ENCODE measurements around the gene CCDC157.

CCDC157 gene

GRCh38 chr22:30408388-30409102, 51.7 kb downstream of the CCDC157 start:
- intact Hi-C loops (cut with micrococcal nuclease): no loop called here
- Mint-ChIP-seq H3K27me3 (peaks cover 6% of the 10 kb centered on the region), H3K36me3 (ENCODE audit: low read depth) (no peaks in the 10 kb centered on the region), H3K9me3 (no peaks in the 10 kb centered on the region), H3K27ac (no peak overlapping the region), H3K4me3 (no peak overlapping the region), H3K4me1 (ENCODE audit: low read depth) (no peaks in the 10 kb centered on the region)

GRCh38 chr22:30411780-30412179, 55.0 kb downstream of the CCDC157 start:
- H3K27ac Mint-ChIP-seq: no peak overlapping the region
- peaks cover 9% of the 10 kb centered on the region for H3K4me1 Mint-ChIP-seq (ENCODE audit: low read depth)
- H3K27me3 Mint-ChIP-seq: peaks cover 3% of the 10 kb centered on the region
- no peak overlapping the region for H3K4me3 Mint-ChIP-seq
- peaks cover 17% of the 10 kb centered on the region for H3K36me3 Mint-ChIP-seq (ENCODE audit: low read depth)
- no peaks in the 10 kb centered on the region for H3K9me3 Mint-ChIP-seq
- intact Hi-C loops (cut with micrococcal nuclease): no loop called here

- Mint-ChIP-seq H3K36me3 (ENCODE audit: low read depth) (peaks cover 21% of the 10 kb centered on the region), H3K4me1 (ENCODE audit: low read depth) (peaks cover 9% of the 10 kb centered on the region), H3K27ac (no peak overlapping the region), H3K27me3 (peaks cover 3% of the 10 kb centered on the region), H3K9me3 (no peaks in the 10 kb centered on the region), H3K4me3 (no peak overlapping the region)
- intact Hi-C loops (cut with micrococcal nuclease): no loop called here
These were observed 56.2 kb downstream of the CCDC157 start for GRCh38 chr22:30413001-30413400.

- H3K27me3 Mint-ChIP-seq: peaks cover 3% of the 10 kb centered on the region
- H3K4me3 Mint-ChIP-seq: no peak overlapping the region
- H3K4me1 Mint-ChIP-seq (ENCODE audit: low read depth): peaks cover 9% of the 10 kb centered on the region
- intact Hi-C loops (cut with micrococcal nuclease): no loop called here
- H3K27ac Mint-ChIP-seq: peak overlapping the region; percentile 32
- peaks cover 30% of the 10 kb centered on the region for H3K36me3 Mint-ChIP-seq (ENCODE audit: low read depth)
- no peaks in the 10 kb centered on the region for H3K9me3 Mint-ChIP-seq
These were observed 57.1 kb downstream of the CCDC157 start for GRCh38 chr22:30413745-30414524.

GRCh38 chr22:30414525-30415047, 57.8 kb downstream of the CCDC157 start:
- H3K27me3 Mint-ChIP-seq: peaks cover 3% of the 10 kb centered on the region
- intact Hi-C loops (cut with micrococcal nuclease): no loop called here
- peaks cover 9% of the 10 kb centered on the region for H3K4me1 Mint-ChIP-seq (ENCODE audit: low read depth)
- H3K27ac Mint-ChIP-seq: peak overlapping the region; percentile 32
- H3K4me3 Mint-ChIP-seq: no peak overlapping the region
- H3K36me3 Mint-ChIP-seq (ENCODE audit: low read depth): peaks cover 36% of the 10 kb centered on the region
- no peaks in the 10 kb centered on the region for H3K9me3 Mint-ChIP-seq

GRCh38 chr22:30416403-30416802, 59.6 kb downstream of the CCDC157 start:
- H3K27me3 Mint-ChIP-seq: peaks cover 3% of the 10 kb centered on the region
- intact Hi-C loops (cut with micrococcal nuclease): no loop called here
- H3K27ac Mint-ChIP-seq: no peak overlapping the region
- H3K4me1 Mint-ChIP-seq (ENCODE audit: low read depth): peaks cover 17% of the 10 kb centered on the region
- H3K36me3 Mint-ChIP-seq (ENCODE audit: low read depth): peaks cover 36% of the 10 kb centered on the region
- H3K9me3 Mint-ChIP-seq: no peaks in the 10 kb centered on the region
- H3K4me3 Mint-ChIP-seq: no peak overlapping the region

- Mint-ChIP-seq H3K27me3 (peaks cover 3% of the 10 kb centered on the region), H3K36me3 (ENCODE audit: low read depth) (peaks cover 36% of the 10 kb centered on the region), H3K4me1 (ENCODE audit: low read depth) (peaks cover 19% of the 10 kb centered on the region), H3K27ac (no peak overlapping the region), H3K4me3 (no peak overlapping the region), H3K9me3 (no peaks in the 10 kb centered on the region)
- intact Hi-C loops (cut with micrococcal nuclease): no loop called here
These were observed 60.0 kb downstream of the CCDC157 start for GRCh38 chr22:30416837-30417236.

GRCh38 chr22:30420347-30421125, 63.7 kb downstream of the CCDC157 start:
- peaks cover 34% of the 10 kb centered on the region for H3K36me3 Mint-ChIP-seq (ENCODE audit: low read depth)
- intact Hi-C loops (cut with micrococcal nuclease): no loop called here

GRCh38 chr22:30421695-30422480, 65.1 kb downstream of the CCDC157 start:
- Mint-ChIP-seq H3K4me3 (peak overlapping the region; percentile 88), H3K9me3 (no peaks in the 10 kb centered on the region), H3K27me3 (no peaks in the 10 kb centered on the region), H3K4me1 (ENCODE audit: low read depth) (peaks cover 49% of the 10 kb centered on the region), H3K27ac (peak overlapping the region; percentile 95), H3K36me3 (ENCODE audit: low read depth) (peaks cover 32% of the 10 kb centered on the region)
- intact Hi-C loops (cut with micrococcal nuclease): no loop called here

More at GRCh38 chr22:30420347-30421125, 63.7 kb downstream of the CCDC157 start:
- no peaks in the 10 kb centered on the region for H3K9me3 Mint-ChIP-seq
- H3K27me3 Mint-ChIP-seq: no peaks in the 10 kb centered on the region
- no peak overlapping the region for H3K4me3 Mint-ChIP-seq
- H3K27ac Mint-ChIP-seq: no peak overlapping the region
- H3K4me1 Mint-ChIP-seq (ENCODE audit: low read depth): peaks cover 38% of the 10 kb centered on the region

- intact Hi-C loops (cut with micrococcal nuclease): no loop called here
- Mint-ChIP-seq H3K27me3 (no peaks in the 10 kb centered on the region), H3K27ac (peak overlapping the region; percentile 95), H3K4me3 (peak overlapping the region; percentile 88), H3K4me1 (ENCODE audit: low read depth) (peaks cover 57% of the 10 kb centered on the region), H3K9me3 (no peaks in the 10 kb centered on the region), H3K36me3 (ENCODE audit: low read depth) (peaks cover 39% of the 10 kb centered on the region)
These were observed 65.9 kb downstream of the CCDC157 start for GRCh38 chr22:30422481-30423300.

- H3K27ac Mint-ChIP-seq: peak overlapping the region; percentile 95
- H3K36me3 Mint-ChIP-seq (ENCODE audit: low read depth): peaks cover 39% of the 10 kb centered on the region
- H3K27me3 Mint-ChIP-seq: no peaks in the 10 kb centered on the region
- no peaks in the 10 kb centered on the region for H3K9me3 Mint-ChIP-seq
- intact Hi-C loops (cut with micrococcal nuclease): no loop called here
- H3K4me1 Mint-ChIP-seq (ENCODE audit: low read depth): peaks cover 59% of the 10 kb centered on the region
- H3K4me3 Mint-ChIP-seq: peak overlapping the region; percentile 88
These were observed 66.6 kb downstream of the CCDC157 start for GRCh38 chr22:30423301-30423958.

GRCh38 chr22:30423959-30424533, 67.2 kb downstream of the CCDC157 start:
- Mint-ChIP-seq H3K9me3 (no peaks in the 10 kb centered on the region), H3K36me3 (ENCODE audit: low read depth) (peaks cover 39% of the 10 kb centered on the region), H3K4me1 (ENCODE audit: low read depth) (peaks cover 59% of the 10 kb centered on the region), H3K4me3 (peak overlapping the region; percentile 88), H3K27ac (peak overlapping the region; percentile 95), H3K27me3 (no peaks in the 10 kb centered on the region)
- intact Hi-C loops (cut with micrococcal nuclease): loop anchor here (2.0 kb wide), 1 partner anchor 67 kb away; the partner anchor contains the start of genes CCDC157 and SF3A1
